PC-9 (cell line): Measurements from ENCODE around the gene LRTM1. TPM values are rescaled to one million over a fixed set of nuclear protein-coding genes. Genes with fewer than 3 reads are reported as not detected.
A peak's percentile ranks its signal among the peaks of the same experiment; 100 is the strongest.

Source experiments
- BruUV-seq: library from RNA; stranded (reverse); fragments of 400-500 nt; replicated peaks from 2 replicates; lab custom pipeline; 2021; lab: Mats Ljungman, UMichigan
- CTCF ChIA-PET: fragments of 300-600 bp; sonication (Branson Sonifier 250); formaldehyde crosslinking; loops from one replicate; lab custom pipeline; 2022; ENCODE audit warnings: antibody characterized with exemption; lab: Charles Lee
- POLR2A ChIA-PET: fragments of 300-600 bp; sonication (Branson Sonifier 250); formaldehyde crosslinking; loops from one replicate; lab custom pipeline; 2022; ENCODE audit warnings: antibody characterized with exemption; ENCODE audit not compliant: unreplicated experiment; lab: Charles Lee
- DNase-seq, 2 experiments: peaks; one replicate each; pipeline versions ENCODE4 v3.0.0 to v3.0.0-alpha.2; 2015 to 2022; ENCODE audit warnings: mixed read lengths in 1 of 2
- H2AFZ ChIP-seq: fragments of 200-600 bp; sonication (generic); 2 replicates; pipeline ENCODE4 v1.8.1; 2017; ENCODE audit warnings: antibody characterized with exemption
- H3F3A ChIP-seq: fragments of 200-600 bp; sonication (generic); 2 replicates; pipeline ENCODE4 v1.8.1; 2017; ENCODE audit warnings: antibody characterized with exemption, mild to moderate bottlenecking, low read depth; ENCODE audit not compliant: insufficient read depth
- H3K27ac ChIP-seq: fragments of 200-600 bp; sonication (generic); 2 replicates; pipeline ENCODE4 v1.6.1; 2016; ENCODE audit warnings: mixed run types
- H3K27me3 ChIP-seq: fragments of 200-600 bp; sonication (generic); 2 replicates; pipeline ENCODE4 v1.6.1; 2016; ENCODE audit warnings: low read depth, mixed run types; ENCODE audit not compliant: insufficient read depth
- H3K36me3 ChIP-seq: fragments of 200-600 bp; sonication (generic); 2 replicates; pipeline ENCODE4 v1.6.1; 2016; ENCODE audit warnings: low read depth, mixed run types
- H3K4me1 ChIP-seq: fragments of 200-600 bp; sonication (generic); replicated peaks from 2 replicates; pipeline ENCODE4 v1.6.1; 2016; ENCODE audit warnings: mixed run types; ENCODE audit not compliant: insufficient read depth
- H3K4me2 ChIP-seq: fragments of 200-600 bp; sonication (generic); 2 replicates; pipeline ENCODE4 v1.6.1; 2017; ENCODE audit warnings: mixed run types
- H3K4me3 ChIP-seq: fragments of 200-600 bp; sonication (generic); 2 replicates; pipeline ENCODE4 v1.6.1; 2016; ENCODE audit warnings: mixed run types
- H3K79me2 ChIP-seq: fragments of 200-600 bp; sonication (generic); 2 replicates; pipeline ENCODE4 v1.6.1; 2017; ENCODE audit warnings: low read depth, mixed run types
- H3K9me2 ChIP-seq: fragments of 200-600 bp; sonication (generic); 2 replicates; pipeline ENCODE4 v1.8.1; 2017; ENCODE audit warnings: mild to moderate bottlenecking; ENCODE audit not compliant: insufficient read depth
- H3K9me3 ChIP-seq: fragments of 200-600 bp; sonication (generic); 2 replicates; pipeline ENCODE4 v1.8.1; 2016; ENCODE audit warnings: low read depth; ENCODE audit not compliant: insufficient read depth
- H4K20me1 ChIP-seq: fragments of 200-600 bp; sonication (generic); 2 replicates; pipeline ENCODE4 v1.8.1; 2017; ENCODE audit not compliant: insufficient read depth
- CTCF ChIP-seq: fragments of 200-600 bp; sonication (generic); conservative IDR thresholded peaks from 2 replicates; pipeline ENCODE4 v1.6.1; 2017; ENCODE audit warnings: mixed run types, antibody characterized with exemption, mild to moderate bottlenecking, moderate library complexity
- EZH2 ChIP-seq: fragments of 200-600 bp; sonication (generic); IDR thresholded peaks from 2 replicates; pipeline ENCODE4 v1.8.0; 2017; ENCODE audit warnings: antibody characterized with exemption, low read depth
- intact Hi-C: fragments of 100-400 bp; cut with micrococcal nuclease; formaldehyde crosslinking; loops from one replicate; pipeline ENCODE4 v1.10.0; 2022; ENCODE audit not compliant: unreplicated experiment
- total RNA-seq: library from RNA; stranded (reverse); gene quantifications from 2 replicates; pipeline ENCODE4 v1.2.3, GENCODE V29; 2021

LRTM1 gene
- total RNA-seq, 1 experiment from 2014 or later = not detected

GRCh38 chr3:54873059-54874010 is 54.5 kb downstream of the LRTM1 start:
- Histone ChIP-seq H3K36me3 (no peaks in the 10 kb centered on the region), H2AFZ (no peak overlapping the region), H3F3A (no peaks in the 10 kb centered on the region; the same call in 1 of the 2 replicates), H4K20me1 (no peaks in the 10 kb centered on the region), H3K4me2 (peak overlapping the region; percentile 36), H3K4me1 (peaks cover 21% of the 10 kb centered on the region), H3K9me2 (no peaks in the 10 kb centered on the region), H3K79me2 (no peaks in the 10 kb centered on the region), H3K4me3 (no peak overlapping the region), H3K27ac (no peak overlapping the region), H3K9me3 (no peaks in the 10 kb centered on the region; the same call in 1 of the 2 replicates), H3K27me3 (no peaks in the 10 kb centered on the region)
- TF ChIP-seq CTCF = no peak
- TF ChIP-seq EZH2 = no peak
- ChIA-PET POLR2A (no interaction called here), CTCF (no interaction called here)
- no TSS peak for BruUV-seq
- intact Hi-C loops = loop anchor here (5.0 kb wide), 4 partner anchors 79 to 1024 kb away; no protein-coding TSS in a partner anchor
- DNase-seq = peak in 1 of 2 experiments; percentile 43

- no peak for TF ChIP-seq EZH2
- no peak for TF ChIP-seq CTCF
- Histone ChIP-seq H3K4me3 (no peak overlapping the region), H3K36me3 (no peaks in the 10 kb centered on the region), H2AFZ (no peak overlapping the region), H3K27me3 (no peaks in the 10 kb centered on the region), H3K4me1 (peaks cover 21% of the 10 kb centered on the region), H3F3A (no peaks in the 10 kb centered on the region; the same call in 1 of the 2 replicates), H4K20me1 (no peaks in the 10 kb centered on the region), H3K27ac (no peak overlapping the region), H3K4me2 (no peak overlapping the region), H3K9me3 (no peaks in the 10 kb centered on the region; the same call in 1 of the 2 replicates), H3K9me2 (no peaks in the 10 kb centered on the region), H3K79me2 (no peaks in the 10 kb centered on the region)
- no TSS peak for BruUV-seq
- CTCF ChIA-PET = no interaction called here
- intact Hi-C loops = loop anchor here (2.0 to 5.0 kb wide), 5 partner anchors 80 to 1025 kb away; partner anchors contain the start of gene WNT5A
- POLR2A ChIA-PET = no interaction called here
- no peak for DNase-seq
Observed at GRCh38 chr3:54871867-54872266, 56.0 kb downstream of the LRTM1 start.

GRCh38 chr3:54870423-54870822 is 57.4 kb downstream of the LRTM1 start:
- Histone ChIP-seq H3K27ac (no peak overlapping the region; the same call in 1 of the 2 replicates), H3K79me2 (no peaks in the 10 kb centered on the region), H3K27me3 (no peaks in the 10 kb centered on the region), H3K4me3 (no peak overlapping the region), H3K36me3 (no peaks in the 10 kb centered on the region), H3K4me2 (no peak overlapping the region), H3F3A (no peaks in the 10 kb centered on the region; the same call in 1 of the 2 replicates), H4K20me1 (no peaks in the 10 kb centered on the region), H3K9me2 (no peaks in the 10 kb centered on the region), H3K4me1 (peaks cover 17% of the 10 kb centered on the region), H3K9me3 (no peaks in the 10 kb centered on the region; the same call in 1 of the 2 replicates), H2AFZ (0 out of 2 replicates have a peak overlapping the region, but pooled peaks have one; percentile 58)
- intact Hi-C loops = loop anchor here (1.0 to 5.0 kb wide), 8 partner anchors 82 to 1027 kb away; partner anchors contain the start of gene WNT5A
- BruUV-seq = no TSS peak
- DNase-seq = peak; percentile 48 to 72
- TF ChIP-seq CTCF (peak; percentile 68), EZH2 (no peak)
- POLR2A ChIA-PET = interaction anchor here (0.6 kb wide), 1 partner anchor 722 kb away, joined by 5 read pairs; no protein-coding TSS in a partner anchor
- CTCF ChIA-PET = interaction anchor here (0.6 kb wide), 1 partner anchor 76 kb away, joined by 3 read pairs; no protein-coding TSS in a partner anchor
